Measurements from ENCODE around the gene PPM1L.
A peak's percentile ranks its signal among the peaks of the same experiment; 100 is the strongest.
"Not testable (repeated sequence)": the region's sequence is repeated elsewhere in the genome, so short reads cannot be mapped to it uniquely, and the experiment has no call there.

The PPM1L gene

GRCh38 chr3:160992712-160993111 lies 236.7 kb downstream of the PPM1L start:
- DNase-seq = no peak

- no peak for DNase-seq
Measured at GRCh38 chr3:160996811-160997210, 240.8 kb downstream of the PPM1L start.

GRCh38 chr3:160998581-160998980 lies 242.6 kb downstream of the PPM1L start:
- DNase-seq = no peak

- DNase-seq = no peak
Measured at GRCh38 chr3:160999274-160999673, 243.2 kb downstream of the PPM1L start.

- no peak for DNase-seq
Measured at GRCh38 chr3:161008086-161008485, 252.1 kb downstream of the PPM1L start.

GRCh38 chr3:161010151-161010550 lies 254.1 kb downstream of the PPM1L start:
- not testable (repeated sequence) for DNase-seq

GRCh38 chr3:161014843-161015749 lies 259.1 kb downstream of the PPM1L start:
- peak; percentile 90 for DNase-seq

GRCh38 chr3:161016417-161017313 lies 260.6 kb downstream of the PPM1L start:
- no peak for DNase-seq

GRCh38 chr3:161017971-161018370 lies 261.9 kb downstream of the PPM1L start:
- DNase-seq = no peak

GRCh38 chr3:161020256-161020655 lies 264.2 kb downstream of the PPM1L start:
- DNase-seq = no peak

- DNase-seq = no peak
Measured at GRCh38 chr3:161025911-161026310, 269.9 kb downstream of the PPM1L start.

GRCh38 chr3:161026612-161027510 lies 270.8 kb downstream of the PPM1L start:
- no peak for DNase-seq

- peak; percentile 0 to 16 for DNase-seq
Measured at GRCh38 chr3:161028555-161029153, 272.6 kb downstream of the PPM1L start.

- no peak for DNase-seq
Measured at GRCh38 chr3:161031134-161031533, 275.1 kb downstream of the PPM1L start.

GRCh38 chr3:161034913-161035550 lies 279.0 kb downstream of the PPM1L start:
- not testable (repeated sequence) for DNase-seq

GRCh38 chr3:161035711-161036110 lies 279.7 kb downstream of the PPM1L start:
- no peak for DNase-seq

- no peak for DNase-seq
Measured at GRCh38 chr3:161038725-161039124, 282.7 kb downstream of the PPM1L start.

GRCh38 chr3:161042023-161042501 lies 286.0 kb downstream of the PPM1L start:
- no peak for DNase-seq

- DNase-seq = no peak
Measured at GRCh38 chr3:161043336-161044035, 287.5 kb downstream of the PPM1L start.

- DNase-seq = no peak
Measured at GRCh38 chr3:161049683-161050248, 293.7 kb downstream of the PPM1L start.

Measured in NCI-H526 (cell line).